ENCODE results near the gene KATNB1. TPM values are rescaled to one million over a fixed set of nuclear protein-coding genes. Genes with fewer than 3 reads are reported as not detected.

KATNB1 gene
- total and polyA plus RNA-seq, 2 of the 8 experiments (the other 6 are each of a cell fraction or from before 2014, with no cell fraction given): 50.2 to 60.4 TPM

DNA sequence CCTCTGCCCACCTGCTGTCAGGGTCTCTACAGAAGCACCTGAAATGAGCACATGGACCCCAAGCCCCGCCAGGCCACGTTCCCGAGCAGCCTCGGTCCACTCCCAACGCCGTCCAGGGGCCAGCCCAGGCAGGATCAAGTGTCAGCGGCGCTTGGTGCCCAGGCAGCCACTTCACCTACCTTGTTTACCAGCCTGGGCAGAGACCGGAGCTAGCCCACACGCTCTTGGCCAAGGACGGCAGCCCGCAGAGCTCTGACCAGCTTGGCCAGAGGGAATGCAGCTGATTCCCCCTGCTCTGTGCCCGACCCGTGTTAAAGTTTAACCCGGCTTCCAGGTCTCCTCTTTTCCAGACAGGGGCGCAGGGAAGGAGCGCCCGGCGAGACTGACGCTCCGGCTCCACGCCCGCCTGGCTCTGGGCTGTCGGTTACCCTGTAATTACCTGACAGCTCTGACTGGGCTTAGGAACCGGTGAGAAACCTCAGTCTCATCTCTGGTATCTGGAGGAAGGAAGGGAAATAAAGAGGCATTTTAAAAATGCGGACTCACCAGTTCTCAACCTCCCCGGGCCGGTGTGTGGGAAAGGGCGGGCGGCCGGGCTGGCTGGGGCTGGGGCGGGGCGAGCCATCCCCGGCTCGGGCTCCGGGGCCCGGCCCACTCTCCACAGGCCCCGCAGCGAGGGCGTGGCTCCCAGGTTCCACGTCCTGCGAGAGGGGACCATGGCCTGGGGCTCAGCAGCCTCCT is 62.1 kb downstream of the KATNB1 start:
- no peak overlapping the region for H3K4ac ChIP-seq (replicated peaks; ENCODE audit: insufficient read length, low read depth, low read length)
- H3K79me2 ChIP-seq (ENCODE audit: control insufficient read depth in 1 of 2, insufficient read depth in 2 of 2, low read length in 2 of 2): no peaks in the 10 kb centered on the region
- H2BK15ac ChIP-seq (ENCODE audit: low read length): no peak overlapping the region
- H3K23ac ChIP-seq (ENCODE audit: insufficient read length): no peak overlapping the region
- H3K27me3 ChIP-seq (replicated peaks in 1 of 4; ENCODE audit: control insufficient read depth in 3 of 4, extremely low read depth in 1 of 4, insufficient read depth in 3 of 4, low read length in 3 of 4): peaks cover 0 to 34% (median 25%) of the 10 kb centered on the region in 4 experiments; a peak in 6 of 7 replicates
- H3K56ac ChIP-seq (replicated peaks; ENCODE audit: insufficient read length, low read depth, low read length): no peak overlapping the region
- peak overlapping the region; percentile 70 to 91 for H3K4me2 ChIP-seq (ENCODE audit: insufficient read depth in 1 of 2, low read depth in 2 of 2, low read length in 2 of 2)
- H3K18ac ChIP-seq (ENCODE audit: extremely low read depth, low read length): peak overlapping the region; percentile 60; the same call in 1 of the 2 replicates
- peaks cover 0 to 1% of the 10 kb centered on the region in 2 experiments for H4K20me1 ChIP-seq (replicated peaks in 1 of 2; ENCODE audit: control insufficient read depth in 1 of 2, insufficient read depth in 2 of 2, low read length in 2 of 2)
- no peaks in the 10 kb centered on the region; the same call in 1 of the 2 replicates for H3K79me1 ChIP-seq (ENCODE audit: low read depth, low read length)
- H3K36me3 ChIP-seq (ENCODE audit: control insufficient read depth in 2 of 4, insufficient read depth in 4 of 4, low read length in 3 of 4): no peaks in the 10 kb centered on the region
- no peak overlapping the region for H2AFZ ChIP-seq (ENCODE audit: low read length)
- no peak overlapping the region for H4K8ac ChIP-seq (ENCODE audit: extremely low read depth, insufficient read depth, low read length)
- H3K9me3 ChIP-seq (ENCODE audit: insufficient read depth in 2 of 2, low read depth in 1 of 2, low read length in 1 of 2): no peaks in the 10 kb centered on the region
- H2AK5ac ChIP-seq (ENCODE audit: low read depth, low read length): no peak overlapping the region
- CTCF ChIA-PET (ENCODE audit: partially characterized antibody): interaction anchor here (0.7 to 15.2 kb wide), 13 partner anchors 17 to 103 kb away, joined by 3 to 279 read pairs (median 5); no protein-coding TSS in a partner anchor
- peaks cover 0 to 44% (median 27%) of the 10 kb centered on the region in 4 experiments; a peak in 6 of 7 replicates for H3K4me1 ChIP-seq (replicated peaks in 1 of 4; ENCODE audit: control insufficient read depth in 3 of 4, insufficient read depth in 4 of 4, low read length in 3 of 4)
- peak overlapping the region; percentile 61; the same call in 1 of the 2 replicates for H2BK20ac ChIP-seq (ENCODE audit: low read length)
- peak overlapping the region; percentile 75; the same call in 1 of the 2 replicates for H2BK12ac ChIP-seq (ENCODE audit: low read depth, low read length)
- no peak overlapping the region for H3K9ac ChIP-seq (replicated peaks in 1 of 4; ENCODE audit: extremely low read depth in 1 of 4, low read depth in 3 of 4, low read length in 3 of 4)
- no peak overlapping the region for H2BK120ac ChIP-seq (replicated peaks; ENCODE audit: low read depth, low read length)
- H3K27ac ChIP-seq (ENCODE audit: low read depth, low read length): no peak overlapping the region
- H3K23me2 ChIP-seq (ENCODE audit: low read depth, low read length): peaks cover 11% of the 10 kb centered on the region
- no peak overlapping the region for H4K5ac ChIP-seq (ENCODE audit: insufficient read length, low read depth, low read length)
- no peak overlapping the region; the same call in 1 of the 2 replicates for H2BK5ac ChIP-seq (ENCODE audit: low read depth, low read length)
- DNase-seq (ENCODE audit: low read depth in 1 of 2, low spot score in 2 of 2): peak in 1 of 2 experiments; percentile 81
- peak overlapping the region; percentile 59 for H4K91ac ChIP-seq (replicated peaks; ENCODE audit: insufficient read length, low read length)
- 26% methylated on average over 38 of the region's 42 CpGs; no CpG with 5 or more reads in 1 of the 2 experiments for WGBS, 2 experiments (ENCODE audit: extremely low coverage in 1 of 2, insufficient coverage in 1 of 2, insufficient read length in 1 of 2, insufficient replicate concordance in 2 of 2, low coverage in 1 of 2, low lambda C conversion rate in 2 of 2, missing lambda C conversion rate in 1 of 2)
- POLR2A ChIA-PET (ENCODE audit: partially characterized antibody): interaction anchor here (0.8 to 1.5 kb wide), 6 partner anchors 16 to 332 kb away, joined by 3 read pairs; partner anchors contain the start of gene CFAP20
- H3K4me3 ChIP-seq (ENCODE audit: extremely low read depth in 1 of 4, insufficient read depth in 2 of 4, low read depth in 3 of 4, low read length in 4 of 4): peak overlapping the region; percentile 11 to 54 (median 32); a peak in 6 of 8 replicates
- FAIRE-seq: no peak
- H3K14ac ChIP-seq (ENCODE audit: insufficient read length): no peak overlapping the region
- TF ChIP-seq EP300 (IDR thresholded peaks at IDR 0.05; ENCODE audit: borderline replicate concordance in 1 of 2, low read depth in 2 of 2, low read length in 2 of 2): no peak
- no peak for TF ChIP-seq HDAC2 (IDR thresholded peaks at IDR 0.05; ENCODE audit: borderline replicate concordance in 1 of 2, low read depth in 2 of 2, low read length in 2 of 2)
- no peak for TF ChIP-seq TAF7 (optimal IDR thresholded peaks at IDR 0.05; ENCODE audit: borderline replicate concordance, low read depth, low read length)
- no peak for TF ChIP-seq NRF1 (IDR thresholded peaks at IDR 0.05; ENCODE audit: low read depth, low read length)
- TF ChIP-seq BRCA1 (IDR thresholded peaks at IDR 0.05; ENCODE audit: low read depth, low read length): no peak
- TF ChIP-seq EZH2 (IDR thresholded peaks at IDR 0.05; ENCODE audit: low read depth, low read length, severe bottlenecking): no peak
- TF ChIP-seq TAF1 (IDR thresholded peaks at IDR 0.05; ENCODE audit: low read depth, low read length): 0 out of 2 replicates have a peak, but pooled peaks have one; percentile 22
- peak; percentile 52 for TF ChIP-seq ASH2L (IDR thresholded peaks at IDR 0.05; ENCODE audit: low read length)
- peak; percentile 10; the same call in 1 of the 2 replicates for TF ChIP-seq TBP (IDR thresholded peaks at IDR 0.05; ENCODE audit: low read depth, low read length)
- TF ChIP-seq BCL11A (IDR thresholded peaks at IDR 0.05; ENCODE audit: low read depth in 2 of 2, low read length in 2 of 2): no peak
- no peak for TF ChIP-seq POLR2A (IDR thresholded peaks at IDR 0.05; ENCODE audit: control extremely low read depth in 1 of 2, low read depth in 2 of 2, low read length in 2 of 2)
- no peak for TF ChIP-seq POU5F1 (IDR thresholded peaks at IDR 0.05; ENCODE audit: low read depth, low read length)

Data from H1 (cell line).